NCI-H2029 (cell line): Measurements from ENCODE around the gene PDE6B.
"Not testable (repeated sequence)": the region's sequence is repeated elsewhere in the genome, so short reads cannot be mapped to it uniquely, and the experiment has no call there.

Experiments
- DNase-seq: peaks from one replicate; lab custom pipeline; 2025; lab: John Stamatoyannopoulos, UW

PDE6B gene

GRCh38 chr4:635851-636627 is 10.7 kb downstream of the PDE6B start:
- DNase-seq: no peak

- no peak for DNase-seq
These were observed 11.3 kb downstream of the PDE6B start for GRCh38 chr4:636628-637159.

- no peak for DNase-seq
These were observed 12.3 kb downstream of the PDE6B start for GRCh38 chr4:637536-638280.

- DNase-seq: not testable (repeated sequence)
These were observed 17.0 kb downstream of the PDE6B start for GRCh38 chr4:642366-642765.

GRCh38 chr4:646460-646859 is 21.1 kb downstream of the PDE6B start:
- no peak for DNase-seq

GRCh38 chr4:647481-647880 is 22.1 kb downstream of the PDE6B start:
- no peak for DNase-seq

- no peak for DNase-seq
These were observed 23.4 kb downstream of the PDE6B start for GRCh38 chr4:648579-649292.

GRCh38 chr4:649293-649625 is 23.9 kb downstream of the PDE6B start:
- DNase-seq: no peak

- DNase-seq: no peak
These were observed 24.5 kb downstream of the PDE6B start for GRCh38 chr4:649751-650310.

GRCh38 chr4:650461-650860 is 25.1 kb downstream of the PDE6B start:
- no peak for DNase-seq

- no peak for DNase-seq
These were observed 25.8 kb downstream of the PDE6B start for GRCh38 chr4:650951-651883.

GRCh38 chr4:651884-652642 is 26.7 kb downstream of the PDE6B start:
- no peak for DNase-seq

GRCh38 chr4:653080-653821 is 27.9 kb downstream of the PDE6B start:
- DNase-seq: no peak

GRCh38 chr4:653831-654502 is 28.6 kb downstream of the PDE6B start:
- no peak for DNase-seq

GRCh38 chr4:654503-654845 is 29.1 kb downstream of the PDE6B start:
- DNase-seq: no peak

GRCh38 chr4:654871-655463 is 29.6 kb downstream of the PDE6B start:
- no peak for DNase-seq

- DNase-seq: no peak
These were observed 30.2 kb downstream of the PDE6B start for GRCh38 chr4:655464-656151.
